IMR-90 (cell line): Measurements from ENCODE around the gene DNMT3A. TPM values are rescaled to one million over a fixed set of nuclear protein-coding genes. Genes with fewer than 3 reads are reported as not detected.

Experiments used
- ATAC-seq: fragments of 200-7000 bp; cut with Tn5 transposase; 2 replicates; pipeline ENCODE4 v1.9.1; 2020; ENCODE audit warnings: low read depth, mild to moderate bottlenecking, moderate library complexity
- BruUV-seq: library from RNA; stranded (reverse); fragments of 400-500 nt; replicated peaks from 2 replicates; lab custom pipeline; 2021; lab: Mats Ljungman, UMichigan
- CTCF ChIA-PET: fragments of 300-600 bp; formaldehyde crosslinking; extraction: SDS; loops from one replicate; lab custom pipeline; 2021; ENCODE audit warnings: antibody characterized with exemption; lab: Yijun Ruan, JAX
- POLR2A ChIA-PET: fragments of 300-600 bp; sonication (Branson Sonifier 250); formaldehyde crosslinking; loops from one replicate; lab custom pipeline; 2022; ENCODE audit warnings: antibody characterized with exemption; ENCODE audit not compliant: unreplicated experiment; lab: Charles Lee
- DNase-seq: peaks from one replicate; pipeline ENCODE4 v3.0.0; 2013
- H2AFZ ChIP-seq: replicated peaks from 2 replicates; pipeline ENCODE3; 2013; ENCODE audit warnings: low read length, mild to moderate bottlenecking; ENCODE audit not compliant: poor library complexity
- H2AK5ac ChIP-seq: 2 replicates; pipeline ENCODE4 v1.6.1; 2013; ENCODE audit warnings: low read depth, low read length, inconsistent platforms
- H2AK9ac ChIP-seq: replicated peaks from 2 replicates; pipeline ENCODE3; 2013; ENCODE audit warnings: mild to moderate bottlenecking, low read depth, low read length, moderate library complexity; ENCODE audit not compliant: poor library complexity
- H2BK120ac ChIP-seq: 2 replicates; pipeline ENCODE4 v1.6.1; 2013; ENCODE audit warnings: low read depth, low read length, inconsistent platforms
- H2BK15ac ChIP-seq: 3 replicates; pipeline ENCODE4 v1.6.1; 2013; ENCODE audit warnings: low read depth, low read length, inconsistent platforms
- H2BK20ac ChIP-seq: 2 replicates; pipeline ENCODE4 v1.6.1; 2013; ENCODE audit warnings: low read depth, mild to moderate bottlenecking, inconsistent platforms, low read length, moderate library complexity
- H2BK5ac ChIP-seq: 2 replicates; pipeline ENCODE4 v1.6.1; 2013; ENCODE audit warnings: mild to moderate bottlenecking, low read depth, low read length, inconsistent platforms; ENCODE audit not compliant: poor library complexity, severe bottlenecking
- H3K14ac ChIP-seq: replicated peaks from 2 replicates; pipeline ENCODE4 v1.6.1; 2013; ENCODE audit warnings: low read depth, low read length, inconsistent platforms
- H3K18ac ChIP-seq: 2 replicates; pipeline ENCODE4 v1.6.1; 2013; ENCODE audit warnings: low read depth, low read length, control low read depth
- H3K23ac ChIP-seq: 2 replicates; pipeline ENCODE4 v1.6.1; 2013; ENCODE audit warnings: low read depth, low read length, inconsistent platforms
- H3K27ac ChIP-seq: 2 replicates; pipeline ENCODE4 v1.5.1; 2013; ENCODE audit warnings: mild to moderate bottlenecking, control low read depth, low read length; ENCODE audit not compliant: insufficient read depth
- H3K27me3 ChIP-seq: 2 replicates; pipeline ENCODE4 v1.6.1; 2013; ENCODE audit warnings: low read length; ENCODE audit not compliant: control insufficient read depth, insufficient read depth
- H3K36me3 ChIP-seq: 2 replicates; pipeline ENCODE4 v1.6.1; 2013; ENCODE audit warnings: low read length, mixed read lengths; ENCODE audit not compliant: control insufficient read depth, insufficient read depth
- H3K4ac ChIP-seq: 2 replicates; pipeline ENCODE4 v1.6.1; 2013; ENCODE audit warnings: low read depth, low read length, inconsistent platforms
- H3K4me1 ChIP-seq: 2 replicates; pipeline ENCODE4 v1.6.1; 2013; ENCODE audit warnings: low read length, mixed read lengths; ENCODE audit not compliant: control insufficient read depth, insufficient read depth
- H3K4me2 ChIP-seq: 2 replicates; pipeline ENCODE4 v1.6.1; 2013; ENCODE audit warnings: low read depth, mild to moderate bottlenecking, control low read depth, low read length, moderate library complexity
- H3K4me3 ChIP-seq: 2 replicates; pipeline ENCODE4 v1.5.1; 2013; ENCODE audit warnings: low read depth, mild to moderate bottlenecking, control low read depth, low read length, moderate library complexity; ENCODE audit not compliant: insufficient read depth
- H3K56ac ChIP-seq: 2 replicates; pipeline ENCODE4 v1.6.1; 2013; ENCODE audit warnings: low read length, inconsistent platforms; ENCODE audit not compliant: insufficient read depth; ENCODE audit errors: extremely low read depth
- H3K79me1 ChIP-seq, 2 experiments: 2 replicates each; pipeline ENCODE4 v1.6.1; 2013; ENCODE audit warnings: low read length in 2 of 2, inconsistent platforms in 1 of 2, low read depth in 1 of 2
- H3K9ac ChIP-seq: 2 replicates; pipeline ENCODE4 v1.6.1; 2013; ENCODE audit warnings: low read depth, low read length, control low read depth
- H3K9me1 ChIP-seq: 2 replicates; pipeline ENCODE4 v1.6.1; 2013; ENCODE audit warnings: low read length, inconsistent platforms; ENCODE audit not compliant: insufficient read depth
- H3K9me3 ChIP-seq: 2 replicates; pipeline ENCODE4 v1.6.1; 2013; ENCODE audit warnings: low read length; ENCODE audit not compliant: control insufficient read depth, insufficient read depth
- H4K20me1 ChIP-seq: 2 replicates; pipeline ENCODE4 v1.6.1; 2013; ENCODE audit warnings: low read length, inconsistent platforms; ENCODE audit not compliant: insufficient read depth
- H4K5ac ChIP-seq: 2 replicates; pipeline ENCODE4 v1.6.1; 2013; ENCODE audit warnings: mild to moderate bottlenecking, low read depth, low read length, control low read depth
- H4K8ac ChIP-seq, 2 experiments: 2 replicates each; pipeline ENCODE4 v1.6.1; 2013; ENCODE audit warnings: low read depth in 2 of 2, low read length in 2 of 2, control low read depth in 1 of 2, inconsistent platforms in 1 of 2
- H4K91ac ChIP-seq: 2 replicates; pipeline ENCODE4 v1.6.1; 2013; ENCODE audit warnings: low read depth, low read length, inconsistent platforms; ENCODE audit not compliant: insufficient read depth
- BHLHE40 ChIP-seq: fragments of 150-350 bp; IDR thresholded peaks from 2 replicates; pipeline ENCODE4 v1.6.1; 2016; ENCODE audit warnings: mild to moderate bottlenecking, low read depth, low read length
- CTCF ChIP-seq: conservative IDR thresholded peaks from 2 replicates; pipeline ENCODE4 v1.5.1; 2012; ENCODE audit warnings: mild to moderate bottlenecking, low read depth, low read length, improper control_type of control experiment
- ELK1 ChIP-seq: fragments of 150-350 bp; IDR thresholded peaks from 2 replicates; pipeline ENCODE4 v1.6.1; 2016; ENCODE audit warnings: low read depth, mild to moderate bottlenecking, low read length, moderate library complexity, borderline replicate concordance
- FOS ChIP-seq: fragments of 150-350 bp; IDR thresholded peaks from 2 replicates; pipeline ENCODE4 v1.6.1; 2016; ENCODE audit warnings: low read depth, low read length
- MAZ ChIP-seq: IDR thresholded peaks from 2 replicates; pipeline ENCODE4 v1.6.1; 2012; ENCODE audit warnings: low read depth, mild to moderate bottlenecking, low read length, improper control_type of control experiment, moderate library complexity, borderline replicate concordance
- POLR2A ChIP-seq: IDR thresholded peaks from 2 replicates; pipeline ENCODE4 v1.6.1; 2012; ENCODE audit warnings: mild to moderate bottlenecking, low read depth, low read length
- RAD21 ChIP-seq: IDR thresholded peaks from 2 replicates; pipeline ENCODE4 v1.6.1; 2012; ENCODE audit warnings: low read length, improper control_type of control experiment
- RCOR1 ChIP-seq: IDR thresholded peaks from 2 replicates; pipeline ENCODE4 v1.6.1; 2012; ENCODE audit warnings: mild to moderate bottlenecking, low read length, improper control_type of control experiment; ENCODE audit not compliant: insufficient replicate concordance
- RFX5 ChIP-seq: IDR thresholded peaks from 2 replicates; pipeline ENCODE4 v1.8.0; 2012; ENCODE audit warnings: low read depth, mild to moderate bottlenecking, low read length, moderate library complexity
- SMC3 ChIP-seq: fragments of 150-350 bp; IDR thresholded peaks from 2 replicates; pipeline ENCODE4 v1.6.1; 2016; ENCODE audit warnings: low read depth, mild to moderate bottlenecking, antibody characterized with exemption, low read length, moderate library complexity
- WGBS, 2 experiments: methylation state at CpG; one replicate each; pipeline versions ENCODE4 v1.1.5 to v1.1.7; 2013; ENCODE audit warnings: missing lambda C conversion rate in 2 of 2; ENCODE audit not compliant: insufficient read length in 1 of 2; ENCODE audit errors: extremely low coverage in 2 of 2; 5-methylcytosine and 5-hydroxymethylcytosine counted together
- dilution Hi-C: fragments of 300-500 bp; cut with HindIII; formaldehyde crosslinking; loops from one replicate; pipeline ENCODE4 v1.14.3; 2018; ENCODE audit warnings: low sequenced_read_pairs; ENCODE audit not compliant: unreplicated experiment
- in situ Hi-C: fragments of 300-500 bp; cut with MboI; formaldehyde crosslinking; loops from 3 replicates; pipeline ENCODE4 v1.14.3; 2019; ENCODE audit warnings: low sequenced_read_pairs, inconsistent platforms, mixed read lengths
- intact Hi-C: fragments of 100-400 bp; cut with micrococcal nuclease; formaldehyde crosslinking; loops from 2 replicates; pipeline ENCODE4 v1.10.0; 2022
- polyA plus RNA-seq, 3 experiments: library from polyadenylated mRNA; depleted of rRNA; stranded (reverse); fragments of >200 nt; gene quantifications; 2 replicates each; pipeline ENCODE4 v1.2.3, GENCODE V29; 2012; ENCODE audit warnings: low replicate concordance in 1 of 3
- total RNA-seq: library from RNA; depleted of rRNA; stranded (reverse); fragments of >200 nt; gene quantifications from 2 replicates; pipeline ENCODE4 v1.2.3, GENCODE V29; 2012
- TF ChIP-seq, protein P1 (sequence below): fragments of 150-350 bp; IDR thresholded peaks from 2 replicates; pipeline ENCODE4 v1.6.1; 2017; ENCODE audit warnings: mild to moderate bottlenecking, antibody characterized with exemption, low read length, low read depth

DNMT3A gene
- total and polyA plus RNA-seq, 2 of the 4 experiments (the other 2 are of a cell fraction) = 4.4 to 9.7 TPM

DNA sequence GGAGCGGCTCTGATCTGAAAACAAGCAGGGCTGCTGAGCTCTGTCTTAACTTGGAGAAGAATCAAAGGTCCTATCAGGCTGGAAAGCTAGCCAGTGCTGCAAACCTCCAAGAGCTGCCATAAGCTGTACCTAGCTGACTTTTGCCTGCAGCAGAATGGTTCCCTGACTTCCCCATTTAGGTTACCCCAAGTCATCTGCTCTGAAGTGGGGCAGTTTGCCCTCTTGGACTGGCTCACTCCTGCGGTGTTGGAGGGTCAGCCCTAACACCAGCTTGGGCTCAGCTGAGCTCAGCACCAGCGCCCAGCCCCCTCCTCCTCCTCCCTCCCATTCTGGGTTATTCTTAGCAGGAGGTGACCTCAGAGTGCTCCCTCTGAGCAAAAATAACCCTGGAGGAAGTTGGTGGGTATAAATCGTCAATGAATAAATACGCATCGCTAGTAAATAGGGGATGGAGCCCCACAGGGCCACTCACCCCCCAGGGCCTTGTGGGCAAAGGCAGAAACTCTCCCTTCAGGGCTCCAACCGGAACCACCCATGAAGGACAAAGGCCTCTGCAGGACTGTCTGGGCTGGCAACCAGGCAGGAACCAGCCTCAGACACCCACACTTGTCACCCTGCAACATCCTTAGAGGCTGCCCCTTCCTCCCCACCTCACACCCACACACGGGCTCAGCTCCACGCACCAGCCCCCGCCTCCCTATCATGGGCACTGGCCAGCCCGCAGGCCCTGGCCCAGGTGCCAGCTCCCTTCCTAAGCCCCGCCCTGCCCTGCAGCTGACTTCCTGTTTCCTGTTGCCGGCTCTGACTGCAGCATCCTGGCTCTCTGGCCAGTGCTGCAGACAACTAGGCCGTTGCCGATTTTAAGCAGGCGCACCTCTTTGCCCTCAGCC lies 46.9 kb downstream of the DNMT3A start (continued):
- no peak for TF ChIP-seq RFX5

DNA sequence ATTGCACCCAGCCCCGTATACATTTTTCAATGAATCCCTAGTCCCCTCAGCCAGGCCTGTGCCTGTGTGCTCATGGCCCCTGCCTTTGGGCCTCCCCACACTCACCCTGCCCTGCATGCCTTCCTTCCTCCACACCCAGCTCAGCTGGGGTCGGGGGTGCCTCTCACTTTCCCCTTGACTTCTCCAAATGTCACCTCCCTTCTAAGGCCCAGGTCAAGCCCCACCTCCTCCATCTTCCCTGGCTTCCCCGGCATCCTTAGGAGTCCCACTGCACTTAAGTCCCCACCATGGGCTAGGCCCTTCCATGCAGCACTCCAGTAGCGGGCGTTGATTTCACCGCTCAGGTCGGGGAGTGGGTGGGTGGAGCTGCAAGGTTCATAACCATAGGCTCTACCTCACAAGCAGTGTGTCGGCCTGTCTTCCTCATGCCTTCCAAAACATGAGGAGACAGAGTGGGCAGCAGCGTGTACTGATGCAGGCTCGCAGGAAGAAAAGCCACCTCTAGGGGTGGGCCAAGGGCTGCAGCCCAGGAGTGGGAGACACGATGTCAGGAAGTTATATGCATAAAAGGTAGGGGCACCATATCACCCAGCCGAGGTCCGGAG lies 47.7 kb downstream of the DNMT3A start:
- peaks cover 6% of the 10 kb centered on the region for H3K4me1 ChIP-seq
- no peaks in the 10 kb centered on the region for H3K79me1 ChIP-seq
- in situ Hi-C loops (no loop called here), intact Hi-C loops (no loop called here), dilution Hi-C loops (no loop called here)
- no peak overlapping the region for H2AK9ac ChIP-seq
- BruUV-seq = no TSS peak
- H4K91ac ChIP-seq = no peak overlapping the region
- no peak overlapping the region for H3K9ac ChIP-seq
- H3K4me3 ChIP-seq = no peak overlapping the region
- 70% methylated on average over 2 of the region's 13 CpGs; no CpG with 5 or more reads in 1 of the 2 experiments for WGBS, 2 experiments
- H3K9me1 ChIP-seq = no peaks in the 10 kb centered on the region
- no peak overlapping the region for H2AFZ ChIP-seq
- H3K9me3 ChIP-seq = no peaks in the 10 kb centered on the region
- no peak overlapping the region for H3K14ac ChIP-seq
- peaks cover 8% of the 10 kb centered on the region; the same call in 1 of the 2 replicates for H3K36me3 ChIP-seq
- H3K18ac ChIP-seq = no peak overlapping the region
- ChIA-PET CTCF (no interaction called here), POLR2A (no interaction called here)
- H2BK15ac ChIP-seq = no peak overlapping the region
- no peak overlapping the region for H3K56ac ChIP-seq
- no peak overlapping the region for H3K4ac ChIP-seq
- H2AK5ac ChIP-seq = no peak overlapping the region
- H2BK20ac ChIP-seq = no peak overlapping the region
- no peak overlapping the region for H3K4me2 ChIP-seq
- no peaks in the 10 kb centered on the region for H3K27me3 ChIP-seq
- H3K27ac ChIP-seq = no peak overlapping the region
- no peak overlapping the region for H3K23ac ChIP-seq
- H2BK5ac ChIP-seq = no peak overlapping the region
- ATAC-seq (no peak), DNase-seq (no peak)
- no peaks in the 10 kb centered on the region for H4K20me1 ChIP-seq
- H4K5ac ChIP-seq = no peak overlapping the region
- no peak overlapping the region; a peak in 1 of 4 replicates for H4K8ac ChIP-seq
- no peak overlapping the region for H2BK120ac ChIP-seq
- TF ChIP-seq POLR2A (no peak), RAD21 (no peak), FOS (no peak), CTCF (no peak), RCOR1 (no peak), ELK1 (no peak), SMC3 (no peak), BHLHE40 (no peak), MAZ (no peak)
- TF ChIP-seq, protein P1, sequence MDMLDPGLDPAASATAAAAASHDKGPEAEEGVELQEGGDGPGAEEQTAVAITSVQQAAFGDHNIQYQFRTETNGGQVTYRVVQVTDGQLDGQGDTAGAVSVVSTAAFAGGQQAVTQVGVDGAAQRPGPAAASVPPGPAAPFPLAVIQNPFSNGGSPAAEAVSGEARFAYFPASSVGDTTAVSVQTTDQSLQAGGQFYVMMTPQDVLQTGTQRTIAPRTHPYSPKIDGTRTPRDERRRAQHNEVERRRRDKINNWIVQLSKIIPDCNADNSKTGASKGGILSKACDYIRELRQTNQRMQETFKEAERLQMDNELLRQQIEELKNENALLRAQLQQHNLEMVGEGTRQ = no peak
